CD4-positive, alpha-beta T cell treated with Interleukin-6 for 4 hours (primary cell): Measurements from ENCODE around the gene TAF11L6.
"Not testable (repeated sequence)": the region's sequence is repeated elsewhere in the genome, so short reads cannot be mapped to it uniquely, and the experiment has no call there.

Source experiments
- DNase-seq: peaks from one replicate; pipeline ENCODE4 v3.0.0-alpha.2; 2020; ENCODE audit warnings: mixed read lengths

The TAF11L6 gene

DNA sequence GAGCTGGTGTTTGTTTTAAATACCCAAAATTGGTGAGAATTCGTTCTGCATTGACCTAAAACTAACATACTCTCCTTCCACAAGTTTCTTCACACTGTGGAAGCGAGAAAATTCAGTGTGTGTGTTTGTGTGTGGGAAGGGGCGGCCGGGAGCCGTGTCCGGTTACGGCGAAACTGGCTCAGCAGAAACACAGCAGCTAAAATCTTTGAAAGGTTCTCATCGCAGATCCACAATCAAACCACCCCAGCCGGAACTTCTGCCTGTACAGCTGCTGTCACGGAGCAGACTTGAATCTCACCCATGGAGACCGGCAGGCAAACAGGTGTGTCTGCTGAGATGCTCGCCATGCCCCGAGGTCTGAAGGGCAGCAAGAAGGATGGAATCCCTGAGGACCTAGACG, at the start of gene TAF11L6:
TSS of gene TAF11L6 (plus strand) at position 301 of the 400 bp plus-strand sequence.
- not testable (repeated sequence) for DNase-seq

GRCh38 chr5:17481378-17481777, 47.1 kb upstream of the TAF11L6 start:
- no peak for DNase-seq

GRCh38 chr5:17482790-17483189, 45.7 kb upstream of the TAF11L6 start:
- no peak for DNase-seq

GRCh38 chr5:17486464-17487173, 41.9 kb upstream of the TAF11L6 start:
- DNase-seq = not testable (repeated sequence)

DNA sequence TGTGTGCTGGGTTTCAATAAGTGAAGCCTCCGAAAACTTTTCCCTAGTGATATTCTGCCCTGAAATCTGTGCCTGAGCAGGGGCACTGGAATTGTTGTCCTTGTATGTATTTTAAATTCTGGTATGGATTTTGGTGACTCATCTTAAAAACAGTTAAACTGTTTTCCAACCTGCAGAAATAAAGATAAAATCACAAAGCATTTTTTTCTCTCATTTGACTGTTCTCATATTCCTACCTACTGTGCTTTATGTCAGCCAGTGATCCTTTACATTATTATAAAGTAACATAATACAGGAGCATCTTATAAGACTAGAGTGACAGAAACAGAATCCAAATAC, 41.3 kb upstream of the TAF11L6 start:
- DNase-seq = no peak

GRCh38 chr5:17491257-17491656, 37.2 kb upstream of the TAF11L6 start:
- not testable (repeated sequence) for DNase-seq

- no peak for DNase-seq
These were observed 35.7 kb upstream of the TAF11L6 start for GRCh38 chr5:17492770-17493169.

DNA sequence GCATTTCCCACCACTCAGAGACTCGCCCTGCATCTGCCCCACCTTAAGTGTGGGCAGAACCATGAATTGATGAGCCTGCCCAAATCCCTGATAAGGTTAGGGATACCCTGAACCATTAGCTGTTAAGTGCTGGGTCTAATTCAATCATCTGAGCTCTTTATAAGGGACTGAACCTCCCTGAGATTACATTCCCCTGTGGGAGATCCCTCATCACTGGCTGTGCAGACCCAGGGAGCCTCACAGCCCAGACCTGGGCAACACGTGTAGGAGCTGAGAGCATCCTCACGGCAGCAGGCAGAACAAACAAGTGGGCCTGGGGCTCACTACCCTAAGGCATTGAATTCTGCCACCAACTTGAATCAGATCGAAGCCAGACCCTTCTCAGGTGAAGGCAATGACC, 31.0 kb upstream of the TAF11L6 start:
- no peak for DNase-seq

DNA sequence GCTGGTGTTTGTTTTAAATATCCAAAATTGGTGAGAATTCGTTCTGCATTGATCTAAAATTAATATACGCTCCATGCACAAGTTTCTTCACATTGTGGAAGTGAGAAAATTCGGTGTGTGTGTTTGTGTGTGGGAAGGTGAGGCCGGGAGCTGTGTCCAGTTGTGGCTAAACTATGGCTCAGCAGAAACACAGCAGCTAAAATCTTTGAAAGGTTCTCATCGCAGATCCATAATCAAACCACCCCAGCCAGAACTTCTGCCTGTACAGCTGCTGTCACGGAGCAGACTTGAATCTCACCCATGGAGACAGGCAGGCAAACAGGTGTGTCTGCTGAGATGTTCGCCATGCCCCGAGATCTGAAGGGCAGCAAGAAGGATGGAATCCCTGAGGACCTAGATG, 30.5 kb upstream of the TAF11L6 start, which contains the start of gene TAF11L2:
TSS of gene TAF11L2 (plus strand) at position 301 of the 400 bp plus-strand sequence.
- not testable (repeated sequence) for DNase-seq

- DNase-seq = no peak
These were observed 16.6 kb upstream of the TAF11L6 start for GRCh38 chr5:17511775-17512325.

- DNase-seq = not testable (repeated sequence)
These were observed 10.9 kb upstream of the TAF11L6 start for GRCh38 chr5:17517526-17517925.

GRCh38 chr5:17518067-17518466, 10.4 kb upstream of the TAF11L6 start, which contains the start of gene TAF11L3:
TSS of gene TAF11L3 (plus strand) at chr5:17518367.
- not testable (repeated sequence) for DNase-seq

DNA sequence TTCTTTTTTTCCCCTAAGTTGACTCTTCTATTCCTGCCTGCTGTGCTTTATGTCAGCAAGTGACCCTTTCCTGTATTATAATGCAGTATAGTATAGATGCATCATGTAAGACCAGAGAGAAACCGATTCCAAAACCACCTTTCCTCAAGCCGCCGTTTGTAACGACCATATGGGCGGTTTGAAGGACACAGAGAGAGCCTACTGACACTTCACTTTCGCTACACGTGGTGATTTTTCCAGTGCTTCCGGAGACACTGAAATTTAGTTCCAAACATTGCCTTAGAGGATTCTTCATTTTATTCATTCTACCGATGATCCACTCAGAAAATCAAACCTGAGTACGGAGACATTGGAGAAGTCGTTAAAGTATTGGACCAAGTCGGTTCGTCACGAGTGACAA, 9.0 kb upstream of the TAF11L6 start:
- not testable (repeated sequence) for DNase-seq

DNA sequence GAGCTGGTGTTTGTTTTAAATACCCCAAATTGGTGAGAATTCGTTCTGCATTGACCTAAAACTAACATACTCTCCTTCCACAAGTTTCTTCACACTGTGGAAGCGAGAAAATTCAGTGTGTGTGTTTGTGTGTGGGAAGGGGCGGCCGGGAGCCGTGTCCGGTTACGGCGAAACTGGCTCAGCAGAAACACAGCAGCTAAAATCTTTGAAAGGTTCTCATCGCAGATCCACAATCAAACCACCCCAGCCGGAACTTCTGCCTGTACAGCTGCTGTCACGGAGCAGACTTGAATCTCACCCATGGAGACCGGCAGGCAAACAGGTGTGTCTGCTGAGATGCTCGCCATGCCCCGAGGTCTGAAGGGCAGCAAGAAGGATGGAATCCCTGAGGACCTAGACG, 7.0 kb upstream of the TAF11L6 start, which contains the start of gene TAF11L4:
TSS of gene TAF11L4 (plus strand) at position 301 of the 400 bp plus-strand sequence.
- DNase-seq = not testable (repeated sequence)

DNA sequence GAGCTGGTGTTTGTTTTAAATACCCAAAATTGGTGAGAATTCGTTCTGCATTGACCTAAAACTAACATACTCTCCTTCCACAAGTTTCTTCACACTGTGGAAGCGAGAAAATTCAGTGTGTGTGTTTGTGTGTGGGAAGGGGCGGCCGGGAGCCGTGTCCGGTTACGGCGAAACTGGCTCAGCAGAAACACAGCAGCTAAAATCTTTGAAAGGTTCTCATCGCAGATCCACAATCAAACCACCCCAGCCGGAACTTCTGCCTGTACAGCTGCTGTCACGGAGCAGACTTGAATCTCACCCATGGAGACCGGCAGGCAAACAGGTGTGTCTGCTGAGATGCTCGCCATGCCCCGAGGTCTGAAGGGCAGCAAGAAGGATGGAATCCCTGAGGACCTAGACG, 3.5 kb upstream of the TAF11L6 start, which contains the start of gene TAF11L5:
TSS of gene TAF11L5 (plus strand) at position 301 of the 400 bp plus-strand sequence.
- DNase-seq = not testable (repeated sequence)

GRCh38 chr5:17526504-17526903, 2.0 kb upstream of the TAF11L6 start:
- not testable (repeated sequence) for DNase-seq
